ENCODE data around the gene KCNE5.
"Not testable (repeated sequence)": the region's sequence is repeated elsewhere in the genome, so short reads cannot be mapped to it uniquely, and the experiment has no call there.

Gene KCNE5, protein sequence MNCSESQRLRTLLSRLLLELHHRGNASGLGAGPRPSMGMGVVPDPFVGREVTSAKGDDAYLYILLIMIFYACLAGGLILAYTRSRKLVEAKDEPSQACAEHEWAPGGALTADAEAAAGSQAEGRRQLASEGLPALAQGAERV

DNA sequence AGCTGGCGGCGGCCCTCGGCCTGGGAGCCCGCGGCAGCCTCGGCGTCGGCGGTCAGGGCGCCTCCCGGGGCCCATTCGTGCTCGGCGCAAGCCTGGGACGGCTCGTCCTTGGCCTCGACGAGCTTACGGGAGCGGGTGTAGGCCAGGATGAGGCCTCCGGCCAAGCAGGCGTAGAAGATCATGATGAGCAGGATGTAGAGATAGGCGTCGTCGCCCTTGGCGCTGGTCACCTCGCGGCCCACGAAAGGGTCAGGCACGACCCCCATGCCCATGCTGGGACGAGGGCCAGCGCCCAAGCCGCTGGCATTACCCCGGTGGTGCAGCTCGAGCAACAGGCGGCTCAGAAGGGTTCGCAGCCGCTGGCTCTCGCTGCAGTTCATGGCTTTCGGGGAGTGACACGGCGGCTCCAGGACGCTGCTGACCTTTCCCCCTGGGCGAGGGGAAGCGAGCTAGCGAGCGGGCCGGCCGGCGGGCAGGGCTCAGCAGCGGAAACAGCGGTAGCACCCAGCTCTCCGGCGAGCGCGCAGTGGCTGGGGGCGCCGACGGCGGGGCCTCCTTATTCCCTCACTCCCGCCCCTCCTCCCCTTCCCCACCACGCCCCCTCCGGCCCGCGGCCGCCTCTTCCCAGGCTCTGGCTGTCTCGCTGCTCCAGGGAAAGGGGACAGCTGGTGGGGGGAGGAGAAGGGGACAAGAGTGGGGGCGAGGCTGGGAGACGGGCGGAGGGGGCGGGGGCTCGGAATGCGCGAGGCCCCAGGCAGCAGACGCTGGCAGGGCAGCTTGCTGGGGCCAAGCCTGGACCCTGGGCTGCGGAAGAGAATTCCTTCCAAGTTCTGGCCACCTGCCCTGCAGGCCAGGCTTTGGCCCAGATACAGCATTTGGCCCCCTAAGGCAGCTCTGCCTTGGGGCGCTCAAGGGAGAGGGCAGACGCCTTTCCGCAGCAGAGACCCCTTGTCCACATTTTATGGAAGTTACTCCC, at the start of gene KCNE5:
KCNE5 (minus strand) TSS at position 532 of the 976 bp plus-strand sequence; CDS start at position 380, 152 bp downstream.
- peak; percentile 66 for DNase-seq

DNA sequence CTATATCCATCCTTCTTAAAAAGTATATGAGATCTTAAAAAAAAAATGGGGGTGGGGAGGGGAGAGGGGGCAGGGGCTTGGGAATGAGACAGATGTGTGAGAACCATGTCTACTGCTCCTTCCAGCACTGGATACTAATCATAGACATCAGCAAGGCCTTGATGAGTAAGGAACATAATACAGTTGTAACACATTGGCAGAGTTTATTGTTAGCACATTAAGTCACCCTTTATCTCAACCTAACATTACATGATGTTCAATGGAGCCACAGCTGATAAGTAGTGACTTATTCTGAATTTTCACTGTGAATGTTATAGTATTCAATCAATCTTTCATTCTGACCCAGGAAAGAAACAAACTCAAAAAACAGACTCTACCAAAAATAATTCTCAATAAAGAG, 47.3 kb upstream of the KCNE5 start:
- DNase-seq = no peak

DNA sequence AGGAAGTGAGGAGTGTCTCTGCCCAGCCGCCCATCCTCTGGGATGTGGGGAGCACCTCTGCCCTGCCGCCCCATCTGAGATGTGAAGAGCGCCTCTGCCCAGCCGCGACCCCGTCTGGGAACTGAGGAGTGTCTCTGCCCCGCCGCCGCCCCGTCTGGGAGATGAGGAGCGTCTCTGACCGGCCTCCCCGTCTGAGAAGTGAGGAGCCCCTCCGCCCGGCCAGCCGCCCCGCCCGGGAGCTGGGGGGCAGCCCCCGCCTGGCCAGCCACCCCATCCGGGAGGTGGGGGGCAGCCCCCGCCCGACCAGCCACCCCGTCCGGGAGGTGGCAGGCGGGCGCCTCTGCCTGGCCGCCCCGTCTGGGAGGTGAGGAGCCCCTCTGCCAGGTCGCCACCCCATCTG, 46.2 kb upstream of the KCNE5 start:
- DNase-seq = not testable (repeated sequence)

DNA sequence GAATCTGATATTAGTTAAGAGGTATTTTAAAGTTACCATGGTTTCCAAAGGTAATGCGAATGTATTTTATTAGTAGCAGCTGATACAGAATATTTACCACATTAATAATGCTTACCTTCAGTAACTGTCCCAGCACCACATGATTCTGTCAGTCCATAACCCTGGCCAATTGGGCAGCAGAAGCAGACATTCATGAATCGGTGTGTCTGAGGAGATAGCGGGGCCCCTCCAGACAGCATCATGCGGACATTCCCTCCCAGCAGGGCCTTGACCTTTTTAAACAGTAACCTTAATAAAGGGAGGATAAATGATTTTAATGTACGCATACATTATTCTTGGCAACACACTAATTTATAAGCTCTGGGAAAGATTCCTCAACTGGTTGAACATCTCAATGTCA, 43.0 kb upstream of the KCNE5 start:
- DNase-seq = no peak

DNA sequence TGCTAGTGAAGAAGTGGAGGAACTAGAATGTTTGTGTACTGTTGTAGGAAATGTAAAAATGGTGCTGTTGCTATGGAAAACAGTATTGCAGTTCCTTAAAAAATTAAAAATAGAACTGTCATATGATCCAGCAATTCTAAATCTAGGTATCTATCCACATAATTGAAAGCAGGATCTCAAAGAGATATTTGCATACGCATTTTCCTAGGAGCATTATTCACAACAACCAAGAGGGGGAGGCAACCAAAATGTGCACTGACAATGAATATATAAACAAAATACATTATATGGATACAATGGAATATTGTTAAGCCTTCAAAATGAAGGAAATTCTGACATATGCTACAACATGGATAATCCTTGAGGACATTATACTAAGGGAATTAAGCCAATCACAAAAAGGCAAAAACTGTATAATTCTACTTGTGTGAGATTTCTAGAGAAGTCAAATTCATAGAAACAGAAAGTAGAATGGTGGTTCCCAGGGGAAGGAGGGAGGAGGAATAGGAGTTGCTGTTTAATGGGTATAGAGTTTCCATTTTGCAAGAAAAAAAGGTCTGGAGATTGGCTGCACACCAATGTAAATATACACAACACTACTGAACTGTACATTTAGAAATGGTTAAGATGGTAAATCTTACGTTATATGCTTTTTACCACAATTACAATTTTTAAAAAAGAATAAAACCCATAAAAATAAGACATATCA, 35.6 kb upstream of the KCNE5 start:
- DNase-seq = no peak

DNA sequence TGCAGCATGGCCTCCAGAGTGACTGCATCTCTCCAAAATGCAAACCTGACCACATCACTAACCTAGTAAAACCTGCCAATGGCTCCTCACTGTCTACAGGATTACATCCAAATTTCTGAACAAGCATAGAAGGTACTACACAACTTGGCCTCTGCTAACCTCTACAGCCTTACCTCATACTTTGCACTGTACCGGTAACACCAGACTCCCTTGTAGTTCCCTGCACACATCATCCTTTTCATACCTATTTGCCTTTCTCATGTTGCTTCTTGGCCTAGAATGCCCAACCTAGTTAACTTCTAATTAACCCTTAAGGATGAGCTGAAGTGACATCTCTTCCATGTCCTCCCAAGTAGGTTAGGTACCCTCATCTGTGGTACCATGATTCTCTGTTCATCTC, 33.4 kb upstream of the KCNE5 start:
- DNase-seq = no peak

DNA sequence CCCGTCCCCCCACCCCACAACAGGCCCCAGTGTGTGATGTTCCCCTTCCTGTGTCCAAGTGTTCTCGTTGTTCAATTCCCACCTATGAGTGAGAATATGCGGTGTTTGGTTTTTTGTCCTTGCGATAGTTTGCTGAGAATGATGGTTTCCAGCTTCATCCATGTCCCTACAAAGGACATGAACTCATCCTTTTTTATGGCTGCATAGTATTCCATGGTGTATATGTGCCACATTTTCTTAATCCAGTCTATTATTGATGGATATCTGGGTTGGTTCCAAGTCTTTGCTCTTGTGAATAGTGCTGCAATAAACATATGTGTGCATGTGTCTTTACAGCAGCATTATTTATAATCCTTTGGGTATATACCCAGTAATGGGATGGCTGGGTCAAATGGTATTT, 32.4 kb upstream of the KCNE5 start:
- DNase-seq = not testable (repeated sequence)

DNA sequence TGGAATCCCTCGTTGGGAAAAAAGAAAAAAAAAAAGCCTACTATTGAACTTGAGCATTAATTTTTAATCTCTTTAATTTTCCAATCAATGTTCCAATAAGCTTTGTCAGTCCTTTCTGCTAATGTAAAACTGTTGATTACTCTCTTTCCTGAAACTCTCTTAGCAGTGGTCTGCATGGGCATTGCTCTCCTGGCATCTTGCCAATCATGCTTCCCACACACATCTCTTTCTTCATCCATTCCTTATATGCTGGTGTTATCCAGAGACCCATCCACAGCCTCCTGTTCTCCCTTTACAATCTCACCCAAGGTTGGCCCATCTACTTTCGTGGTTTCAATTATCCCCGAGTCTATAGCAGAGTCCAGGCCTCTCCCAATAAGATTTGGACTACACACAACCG, 31.8 kb upstream of the KCNE5 start:
- DNase-seq = no peak

DNA sequence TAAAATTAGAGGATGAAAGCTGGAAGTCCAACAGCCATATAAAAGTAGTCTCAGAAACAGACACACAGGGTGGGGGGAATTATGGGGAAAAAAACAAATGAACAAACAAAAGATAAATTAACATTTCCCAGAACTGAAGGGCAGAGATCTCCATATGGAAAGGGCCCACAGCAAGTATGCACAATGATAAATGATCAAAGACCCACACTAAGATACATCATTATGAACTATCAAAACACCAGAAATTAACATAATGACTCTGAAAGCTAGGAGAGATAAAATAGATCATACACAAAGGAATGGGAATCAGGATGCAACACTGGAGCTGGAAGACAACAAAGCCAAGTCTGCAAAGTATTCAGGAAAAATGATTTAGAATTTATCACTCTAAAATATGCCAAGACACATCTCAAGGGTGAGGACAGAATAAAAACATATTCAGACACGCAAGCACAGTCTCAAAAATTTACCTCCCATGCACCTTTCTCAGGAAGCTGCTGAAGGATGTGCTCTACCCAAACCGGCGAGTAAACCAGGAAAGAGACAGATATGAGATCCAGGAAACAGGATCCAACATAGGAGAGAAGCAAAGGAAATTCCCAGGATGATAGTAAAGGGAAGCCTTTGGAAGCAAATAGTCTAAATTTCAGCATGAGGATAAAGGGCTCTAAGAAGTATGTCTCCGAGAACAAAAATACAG, 30.7 kb upstream of the KCNE5 start:
- no peak for DNase-seq

DNA sequence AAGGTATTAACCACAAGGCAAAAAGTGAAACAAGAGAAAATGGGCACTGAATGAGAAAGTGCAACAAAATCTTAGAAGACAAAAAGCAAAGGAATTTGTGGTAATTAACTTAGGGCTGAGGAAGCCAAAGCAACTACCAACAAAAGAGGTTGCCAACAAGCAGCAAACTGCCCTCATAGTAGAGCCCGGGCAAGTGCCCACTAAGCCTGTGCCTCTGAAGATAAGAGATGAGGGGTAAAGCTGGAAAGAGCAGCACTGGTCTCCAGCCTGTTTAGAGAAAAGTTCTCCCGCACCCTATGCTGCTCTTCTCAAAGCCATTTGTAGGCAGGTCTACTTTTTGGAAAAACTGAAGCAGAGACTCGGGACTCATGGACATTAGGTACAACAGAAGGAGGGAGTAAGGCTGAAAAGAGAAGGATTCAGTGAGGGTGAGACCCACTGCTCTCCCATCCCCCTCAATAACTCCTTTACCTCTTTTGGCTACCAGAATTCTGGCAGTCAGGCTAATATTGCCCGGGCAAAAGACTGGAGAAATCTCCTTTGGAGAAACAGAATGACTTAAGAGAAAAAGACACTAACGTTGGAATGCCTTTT, 29.6 kb upstream of the KCNE5 start:
- DNase-seq = no peak

DNA sequence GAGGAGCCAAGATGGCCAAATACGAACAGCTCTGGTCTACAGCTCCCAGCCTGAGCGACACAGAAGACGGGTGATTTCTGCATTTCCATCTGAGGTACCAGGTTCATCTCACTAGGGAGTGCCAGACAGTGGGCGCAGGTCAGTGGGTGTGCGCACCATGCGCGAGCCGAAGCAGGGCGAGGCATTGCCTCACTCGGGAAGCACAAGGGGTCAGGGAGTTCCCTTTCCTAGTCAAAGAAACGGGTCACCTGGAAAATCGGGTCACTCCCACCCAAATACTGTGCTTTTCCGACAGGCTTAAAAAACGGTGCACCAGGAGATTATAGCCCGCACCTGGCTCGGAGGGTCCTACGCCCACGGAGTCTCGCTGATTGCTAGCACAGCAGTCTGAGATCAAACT, 19.7 kb upstream of the KCNE5 start:
- not testable (repeated sequence) for DNase-seq

DNA sequence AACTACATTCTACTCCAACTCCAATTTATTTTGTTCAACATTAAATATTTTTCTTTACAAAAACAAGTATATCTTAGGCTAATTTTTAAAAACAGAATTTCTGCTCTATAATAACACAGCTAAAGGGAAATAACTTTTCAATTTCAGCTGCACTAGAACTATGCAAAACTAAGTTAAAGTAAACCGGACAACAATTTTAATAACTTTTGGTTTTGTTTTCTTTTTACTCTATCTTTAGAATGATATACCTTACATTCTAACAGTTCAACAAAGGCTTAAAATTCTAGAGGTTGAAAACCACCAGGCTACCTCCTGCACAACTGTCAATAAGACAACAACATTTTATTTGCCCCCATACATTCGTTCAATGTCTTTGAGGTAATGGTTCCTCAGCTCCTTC, 18.7 kb upstream of the KCNE5 start:
- no peak for DNase-seq

DNA sequence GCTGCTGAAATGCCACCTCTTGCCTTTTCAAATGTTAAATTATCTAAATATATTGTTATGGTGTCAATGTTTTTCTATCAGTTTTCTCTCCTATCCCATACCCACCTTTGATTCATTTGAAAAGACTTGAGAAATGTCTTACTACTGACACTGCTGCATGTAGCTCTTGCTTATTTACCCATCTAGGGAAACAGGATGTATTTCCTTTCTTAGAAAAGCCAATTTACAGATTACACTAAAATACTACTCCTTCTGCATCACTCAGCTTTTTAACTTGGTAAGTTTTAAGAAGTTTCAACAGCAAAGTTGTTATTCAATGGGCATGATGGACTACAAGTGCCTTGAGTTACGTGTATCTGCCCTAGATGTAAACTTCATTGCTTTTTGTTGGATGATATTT, 13.2 kb upstream of the KCNE5 start:
- DNase-seq = no peak

DNA sequence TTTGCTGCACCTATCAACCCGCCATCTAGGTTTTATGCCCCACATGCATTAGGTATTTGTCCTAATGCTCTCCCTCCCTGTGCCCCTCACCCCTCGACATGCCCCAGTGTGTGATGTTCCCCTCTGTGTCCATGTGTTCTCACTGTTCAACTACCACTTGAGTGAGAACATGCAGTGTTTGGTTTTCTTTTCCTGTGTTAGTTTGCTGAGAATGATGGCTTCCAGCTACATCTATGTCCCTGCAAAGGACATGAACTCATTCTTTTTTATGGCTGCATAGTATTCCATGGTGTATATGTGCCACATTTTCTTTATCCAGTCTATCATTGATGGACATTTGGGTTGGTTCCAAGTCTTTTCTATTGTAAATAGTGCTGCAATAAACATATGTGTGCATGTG, 12.5 kb upstream of the KCNE5 start:
- not testable (repeated sequence) for DNase-seq

DNA sequence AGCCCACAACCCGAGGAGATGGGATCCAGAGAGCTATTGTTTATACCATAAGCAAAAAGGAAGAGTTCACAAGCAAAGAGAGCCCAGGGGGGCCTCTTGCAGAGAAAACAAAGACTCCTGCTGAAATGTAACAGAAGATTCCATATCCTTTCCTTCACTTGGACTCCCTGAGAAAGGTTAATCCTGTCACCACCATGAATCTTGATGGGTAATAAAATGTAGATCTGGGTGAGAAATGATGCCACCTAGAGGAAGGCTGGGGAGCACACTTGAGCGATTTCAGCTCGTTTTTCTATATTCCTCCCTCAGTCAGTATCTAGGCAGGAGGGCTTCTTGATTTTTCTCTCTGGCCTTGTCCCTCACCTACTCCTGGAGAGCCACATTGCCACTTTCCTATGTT, 10.2 kb upstream of the KCNE5 start:
- DNase-seq = peak; percentile 10

DNA sequence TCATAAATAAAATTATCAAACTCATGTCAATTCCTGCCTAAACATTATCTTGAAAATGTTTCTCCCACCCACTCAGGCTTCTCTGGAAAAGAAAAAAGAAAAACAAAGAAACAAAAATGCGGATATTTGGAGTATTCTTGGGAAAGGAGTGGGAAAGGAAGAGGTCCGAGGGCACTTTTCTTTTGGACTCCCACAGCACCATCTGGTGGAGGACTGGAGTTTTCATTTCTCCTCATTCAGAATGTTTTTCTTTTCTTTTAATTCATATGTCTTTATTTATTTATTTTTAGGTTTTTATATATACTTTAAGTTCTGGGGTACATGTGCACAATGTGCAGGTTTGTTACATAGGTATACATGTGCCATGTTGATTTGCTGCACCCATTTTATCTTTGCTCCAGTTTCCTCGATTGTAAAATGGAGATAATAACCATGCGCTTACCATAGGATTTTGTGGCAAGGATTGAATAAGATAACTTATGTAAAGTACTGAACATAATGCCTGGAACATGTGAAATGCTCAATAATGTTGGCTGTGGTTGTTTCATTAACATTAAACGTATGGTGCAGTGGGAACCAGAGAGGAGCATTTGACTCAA, 8.0 kb upstream of the KCNE5 start:
- DNase-seq = peak; percentile 34

DNA sequence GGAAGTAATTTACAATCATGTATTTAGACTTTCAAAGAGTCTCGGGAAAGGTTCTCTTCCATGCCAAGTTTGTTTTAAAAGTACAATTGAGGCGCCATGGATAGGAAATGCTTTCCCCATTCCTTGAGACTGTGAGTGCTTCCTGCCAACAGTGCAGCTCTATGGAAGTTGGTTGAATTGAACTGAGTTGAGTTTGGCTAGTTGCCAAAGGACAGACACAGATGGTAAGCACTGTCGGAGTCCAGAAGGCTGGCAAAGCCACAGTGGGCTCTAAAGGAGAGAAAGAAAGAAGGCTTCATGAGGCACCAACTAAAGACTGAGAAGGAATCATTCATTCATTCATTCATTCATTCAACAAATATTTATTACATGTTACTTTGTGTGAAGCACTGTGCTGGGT, 4.3 kb upstream of the KCNE5 start:
- no peak for DNase-seq

DNA sequence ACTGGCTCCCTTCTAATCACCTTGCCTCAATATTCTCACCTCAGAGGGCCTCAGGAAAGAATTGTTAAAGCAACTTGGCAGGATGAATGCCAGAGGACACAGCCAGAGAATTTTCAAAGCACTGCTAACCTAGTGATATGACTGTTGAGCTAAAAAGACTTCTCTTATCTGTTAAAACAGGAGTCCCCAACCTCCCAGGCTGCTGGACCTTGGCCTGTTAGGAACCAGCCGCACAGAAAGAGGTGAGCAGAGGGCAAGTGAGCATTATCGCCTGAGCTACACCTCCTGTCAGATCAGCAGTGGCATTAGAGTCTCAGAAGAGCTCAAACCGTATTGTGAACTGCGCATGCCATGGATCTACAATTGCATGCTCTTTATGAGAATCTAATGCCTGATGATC, 1.7 kb upstream of the KCNE5 start:
- DNase-seq = no peak

DNA sequence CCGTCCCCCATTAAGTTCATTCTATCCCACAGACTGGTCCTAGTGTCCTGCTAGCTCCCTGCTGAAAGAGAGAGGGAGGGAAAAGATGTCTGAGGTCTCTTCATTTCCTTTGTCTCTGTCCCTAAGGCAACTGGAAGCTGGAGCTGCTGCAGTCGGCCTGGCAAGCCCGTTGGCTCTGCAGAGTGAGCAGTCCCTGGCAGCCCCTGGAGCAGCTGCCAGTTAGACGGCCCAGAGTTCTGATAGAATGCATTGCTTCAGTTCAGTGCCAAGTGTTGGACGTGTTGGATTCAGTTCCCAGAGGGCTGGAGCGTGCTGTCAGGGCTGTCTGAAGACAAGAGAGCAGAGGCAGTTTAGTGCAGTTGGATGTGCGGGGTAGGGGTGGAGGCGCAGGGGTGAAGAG, 975 bp downstream of the KCNE5 start:
- DNase-seq = peak; percentile 17

DNA sequence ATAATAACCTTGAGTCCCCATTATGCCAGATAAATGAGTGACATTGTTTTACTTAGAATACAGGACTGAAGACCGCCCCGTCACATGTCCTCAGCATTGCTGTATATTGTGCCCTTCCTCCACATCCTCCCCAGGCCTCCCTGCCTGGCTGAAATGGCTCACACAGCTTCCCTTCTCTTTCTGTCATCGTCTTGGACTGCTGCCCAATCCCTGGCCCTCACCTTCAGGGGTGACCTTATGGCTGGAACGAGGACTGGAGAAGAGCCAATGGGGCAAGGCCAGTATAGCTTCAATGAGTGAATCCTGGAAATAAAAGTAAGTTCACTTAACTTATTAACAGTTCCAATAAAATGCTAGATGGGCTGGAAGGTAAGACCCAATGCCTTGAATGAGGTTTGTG, 2.7 kb downstream of the KCNE5 start:
- DNase-seq = no peak

DNA sequence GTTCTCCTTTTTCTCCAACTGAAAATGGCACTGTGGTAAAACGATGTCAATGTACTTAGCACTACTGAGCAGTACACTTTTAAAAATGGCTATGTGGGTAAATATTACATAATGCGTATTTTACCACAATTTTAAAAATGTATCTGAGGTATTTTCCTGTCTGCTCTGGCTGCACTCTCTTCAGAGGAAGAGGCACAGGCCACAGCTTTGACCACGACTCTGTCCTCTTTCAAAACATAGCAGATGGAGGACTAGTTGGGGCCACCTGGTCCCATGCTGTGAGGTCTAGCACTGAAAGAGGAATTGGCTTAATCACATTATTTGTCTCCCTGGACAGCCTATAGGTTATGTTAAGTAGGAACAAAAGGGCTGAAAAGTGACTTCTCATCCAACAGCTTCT, 5.2 kb downstream of the KCNE5 start:
- DNase-seq = no peak

DNA sequence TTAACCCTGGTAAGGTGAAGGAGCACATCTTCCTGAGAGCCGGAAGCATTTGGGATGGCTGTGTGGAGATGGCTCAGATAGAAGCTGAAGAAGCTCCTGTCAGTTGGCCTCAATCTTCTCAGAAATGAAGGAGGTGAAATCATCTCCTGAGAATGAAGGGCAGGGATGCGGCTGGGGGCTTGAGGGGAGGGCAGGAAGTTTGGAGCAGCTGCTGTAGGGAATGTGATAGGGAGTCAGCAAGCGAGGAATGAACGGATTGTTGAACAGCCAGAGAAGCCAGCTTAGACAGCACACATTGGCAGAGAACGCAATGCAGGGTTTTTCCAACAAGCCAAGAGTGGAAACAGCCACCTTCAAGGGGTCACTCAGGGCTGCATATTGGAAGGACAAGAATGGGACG, 10.0 kb downstream of the KCNE5 start:
- DNase-seq = no peak

Data from retina (tissue), 1 donor.